Thyroid gland (tissue), 4 donors: ENCODE results near the gene STK36. TPM values are rescaled to one million over a fixed set of nuclear protein-coding genes. Genes with fewer than 3 reads are reported as not detected.

Source experiments
- DNase-seq, 2 donors: peaks; one replicate each; pipeline ENCODE4 v3.0.0-alpha.2; 2019
- H3K27ac ChIP-seq, 3 donors: fragments of 200-600 bp; sonication (generic); 1 replicate in 2 of 3; 2 replicates in 1 of 3; pipeline ENCODE4 v1.5.1; 2016 to 2019; ENCODE audit warnings: mild to moderate bottlenecking in 1 of 3, moderate library complexity in 1 of 3
- H3K27me3 ChIP-seq: fragments of 200-600 bp; sonication (generic); one replicate; pipeline ENCODE4 v1.5.1; 2019
- H3K36me3 ChIP-seq, 2 donors: fragments of 200-600 bp; sonication (generic); one replicate each; pipeline ENCODE4 v1.5.1; 2016 to 2019
- H3K4me1 ChIP-seq, 2 donors: fragments of 200-600 bp; sonication (generic); one replicate each; pipeline ENCODE4 v1.5.1; 2017 to 2019
- H3K4me3 ChIP-seq, 3 donors: fragments of 200-600 bp; sonication (generic); replicated peaks in 1 of 3; 1 replicate in 2 of 3; 2 replicates in 1 of 3; pipeline ENCODE4 v1.5.1; 2016; ENCODE audit warnings: mild to moderate bottlenecking in 1 of 3
- H3K9me3 ChIP-seq: fragments of 200-600 bp; sonication (generic); one replicate; pipeline ENCODE4 v1.5.1; 2017
- POLR2A ChIP-seq, 2 donors: fragments of 450-650 bp; IDR thresholded peaks; one replicate each; pipeline ENCODE4 v1.6.1; 2017; ENCODE audit warnings: antibody characterized with exemption in 2 of 2, mild to moderate bottlenecking in 2 of 2, moderate library complexity in 1 of 2
- WGBS, 2 donors: methylation state at CpG; one replicate each; pipeline ENCODE4 v1.1.5; 2017; 5-methylcytosine and 5-hydroxymethylcytosine counted together
- intact Hi-C: fragments of 100-400 bp; cut with DNase I; formaldehyde crosslinking; loops from one replicate; pipeline ENCODE4 v1.15.1; 2023
- total RNA-seq, 4 donors: library from RNA; depleted of rRNA; stranded (reverse); fragments of >200 nt; gene quantifications; one replicate each; pipeline ENCODE4 v1.2.3, GENCODE V29; 2016
- TF ChIP-seq, protein P1 (sequence below), 6 experiments: fragments of 200-600 bp in 3 of 6; fragments of 450-650 bp in 3 of 6; sonication (generic) in 3 of 6; IDR thresholded peaks; one replicate each; pipeline ENCODE4 v1.5.1; 2016 to 2019; ENCODE audit warnings: antibody characterized with exemption in 6 of 6, mild to moderate bottlenecking in 2 of 6, inconsistent platforms in 1 of 6, moderate library complexity in 1 of 6

STK36 gene
- total RNA-seq, 4 donors from 2014 or later, result 50.9 to 82.3 (median 64.0) TPM

DNA sequence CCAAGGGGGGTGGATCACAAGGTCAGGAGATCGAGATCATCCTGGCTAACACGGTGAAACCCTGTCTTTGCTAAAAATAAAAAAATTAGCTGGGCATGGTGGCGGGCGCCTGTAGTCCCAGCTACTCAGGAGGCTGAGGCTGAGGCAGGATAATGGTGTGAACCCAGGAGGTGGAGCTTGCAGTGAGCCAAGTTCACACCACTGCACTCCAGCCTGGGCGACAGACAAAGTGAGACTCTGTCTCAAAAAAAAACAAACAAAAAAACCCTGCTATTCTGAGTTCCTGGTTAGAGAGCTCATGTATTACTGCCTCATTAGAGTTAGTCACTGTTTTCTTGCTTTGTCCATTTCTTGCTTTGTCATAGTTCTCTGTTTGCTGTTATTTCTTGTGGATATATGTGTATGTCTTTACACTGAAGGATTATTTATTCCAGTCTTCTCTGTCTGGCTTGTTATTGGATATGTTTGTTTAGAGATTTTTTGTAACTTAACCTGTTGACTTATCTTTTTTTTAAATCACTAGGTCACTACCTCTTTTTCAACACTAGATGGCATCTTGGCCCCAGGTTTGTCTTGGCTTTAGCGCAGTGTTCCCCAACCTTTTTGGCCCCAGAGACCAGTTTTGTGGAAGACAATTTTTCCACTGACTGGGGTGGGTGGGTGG is 55.7 kb downstream of the STK36 start:
- 97 to 98% methylated on average over 6 of the region's 6 CpGs for WGBS, 2 donors
- Histone ChIP-seq H3K27ac (no peak overlapping the region), H3K27me3 (no peaks in the 10 kb centered on the region), H3K9me3 (no peaks in the 10 kb centered on the region), H3K4me3 (no peak overlapping the region), H3K4me1 (no peaks in the 10 kb centered on the region), H3K36me3 (no peaks in the 10 kb centered on the region)
- intact Hi-C loops, result no loop called here
- no peak for DNase-seq
- no peak for TF ChIP-seq POLR2A (IDR thresholded peaks at IDR 0.05)
- TF ChIP-seq, protein P1, sequence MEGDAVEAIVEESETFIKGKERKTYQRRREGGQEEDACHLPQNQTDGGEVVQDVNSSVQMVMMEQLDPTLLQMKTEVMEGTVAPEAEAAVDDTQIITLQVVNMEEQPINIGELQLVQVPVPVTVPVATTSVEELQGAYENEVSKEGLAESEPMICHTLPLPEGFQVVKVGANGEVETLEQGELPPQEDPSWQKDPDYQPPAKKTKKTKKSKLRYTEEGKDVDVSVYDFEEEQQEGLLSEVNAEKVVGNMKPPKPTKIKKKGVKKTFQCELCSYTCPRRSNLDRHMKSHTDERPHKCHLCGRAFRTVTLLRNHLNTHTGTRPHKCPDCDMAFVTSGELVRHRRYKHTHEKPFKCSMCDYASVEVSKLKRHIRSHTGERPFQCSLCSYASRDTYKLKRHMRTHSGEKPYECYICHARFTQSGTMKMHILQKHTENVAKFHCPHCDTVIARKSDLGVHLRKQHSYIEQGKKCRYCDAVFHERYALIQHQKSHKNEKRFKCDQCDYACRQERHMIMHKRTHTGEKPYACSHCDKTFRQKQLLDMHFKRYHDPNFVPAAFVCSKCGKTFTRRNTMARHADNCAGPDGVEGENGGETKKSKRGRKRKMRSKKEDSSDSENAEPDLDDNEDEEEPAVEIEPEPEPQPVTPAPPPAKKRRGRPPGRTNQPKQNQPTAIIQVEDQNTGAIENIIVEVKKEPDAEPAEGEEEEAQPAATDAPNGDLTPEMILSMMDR (IDR thresholded peaks at IDR 0.05), result peak in 3 of 6 experiments; percentile 22 to 45 (median 23)

GRCh38 chr2:218729640-218730039 is 57.8 kb downstream of the STK36 start:
- no peak for TF ChIP-seq POLR2A (IDR thresholded peaks at IDR 0.05)
- TF ChIP-seq, protein P1 (IDR thresholded peaks at IDR 0.05), result no peak
- DNase-seq, result no peak
- WGBS, 2 donors, result 98 to 99% methylated on average over 3 of the region's 3 CpGs
- H3K4me1 ChIP-seq, result peaks cover 0 to 4% of the 10 kb centered on the region in 2 donors
- H3K36me3 ChIP-seq, result no peaks in the 10 kb centered on the region
- H3K9me3 ChIP-seq, result no peaks in the 10 kb centered on the region
- no peaks in the 10 kb centered on the region for H3K27me3 ChIP-seq
- no peak overlapping the region for H3K4me3 ChIP-seq
- H3K27ac ChIP-seq, result no peak overlapping the region
- intact Hi-C loops, result loop anchor here (5.0 kb wide), 1 partner anchor 118 kb away; no protein-coding TSS in a partner anchor

- DNase-seq, result no peak
- intact Hi-C loops, result loop anchor here (5.0 kb wide), 1 partner anchor 115 kb away; no protein-coding TSS in a partner anchor
- Histone ChIP-seq H3K9me3 (no peaks in the 10 kb centered on the region), H3K27ac (peak overlapping the region in 1 of 3 donors; percentile 30), H3K4me3 (no peak overlapping the region), H3K27me3 (no peaks in the 10 kb centered on the region), H3K36me3 (no peaks in the 10 kb centered on the region), H3K4me1 (peaks cover 0 to 4% of the 10 kb centered on the region in 2 donors)
- TF ChIP-seq POLR2A (IDR thresholded peaks at IDR 0.05), result no peak
- TF ChIP-seq, protein P1 (IDR thresholded peaks at IDR 0.05), result no peak
- 95 to 96% methylated on average over 5 of the region's 5 CpGs for WGBS, 2 donors
These were observed 60.3 kb downstream of the STK36 start for GRCh38 chr2:218732052-218732760.

GRCh38 chr2:218732761-218733158 is 60.9 kb downstream of the STK36 start:
- DNase-seq, result no peak
- TF ChIP-seq, protein P1 (IDR thresholded peaks at IDR 0.05), result no peak
- TF ChIP-seq POLR2A (IDR thresholded peaks at IDR 0.05), result no peak
- Histone ChIP-seq H3K27ac (no peak overlapping the region), H3K4me1 (peaks cover 0 to 4% of the 10 kb centered on the region in 2 donors), H3K36me3 (peaks cover 0 to 2% of the 10 kb centered on the region in 2 donors), H3K27me3 (no peaks in the 10 kb centered on the region), H3K9me3 (no peaks in the 10 kb centered on the region), H3K4me3 (no peak overlapping the region)
- intact Hi-C loops, result loop anchor here (5.0 kb wide), 1 partner anchor 115 kb away; no protein-coding TSS in a partner anchor
- 82 to 89% methylated on average over 2 of the region's 2 CpGs for WGBS, 2 donors
